Erythroblast (primary cell): ENCODE results near the gene GATD1.

ENCODE experiments used
- GATA1 ChIP-seq: IDR thresholded peaks from 2 replicates; pipeline ENCODE4 v1.6.1; 2011; ENCODE audit warnings: low read depth, mild to moderate bottlenecking, control low read depth, low read length, moderate library complexity
- POLR2A ChIP-seq: IDR thresholded peaks from 2 replicates; pipeline ENCODE4 v1.6.1; 2011; ENCODE audit warnings: mild to moderate bottlenecking, low read length

DNA sequence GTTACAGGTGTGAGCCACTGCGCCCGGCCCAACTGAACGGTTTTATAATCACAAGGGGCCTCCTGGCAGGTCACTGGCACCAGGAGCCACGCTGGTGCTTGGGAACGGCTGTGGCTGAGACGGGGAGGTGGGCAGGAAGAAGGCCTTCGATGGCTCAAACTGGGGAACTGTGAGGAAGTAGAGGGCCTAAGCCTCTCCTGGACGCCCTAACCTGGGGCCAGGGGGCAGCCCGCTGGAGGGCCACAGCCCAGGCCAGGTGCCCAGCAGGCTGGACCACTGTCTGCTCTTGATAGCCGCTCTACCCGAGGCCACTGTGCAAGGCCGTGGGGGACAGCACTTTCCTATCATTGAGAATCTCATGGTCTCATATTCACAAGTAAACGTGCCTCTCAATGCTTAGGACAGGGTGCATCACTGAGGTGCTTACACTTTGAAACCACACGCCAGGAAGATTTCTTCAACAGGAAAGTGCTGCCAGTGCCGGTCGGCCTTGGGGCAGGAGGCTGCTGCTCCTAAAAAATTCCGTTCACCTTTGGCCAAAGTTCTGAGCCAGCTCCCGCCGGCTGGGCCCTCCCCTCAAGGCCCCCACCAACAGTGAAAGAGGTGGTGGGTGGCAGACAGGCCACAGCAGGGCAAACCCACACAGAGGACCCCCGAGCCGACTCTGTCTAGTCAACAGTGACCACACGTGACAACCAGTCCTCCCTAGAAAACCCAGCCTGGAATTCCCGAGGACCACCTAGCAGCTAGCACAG, 7.2 kb downstream of the GATD1 start:
- no peak for TF ChIP-seq POLR2A
- no peak for TF ChIP-seq GATA1
